Measurements from ENCODE around the gene COG2.

The COG2 gene

DNA sequence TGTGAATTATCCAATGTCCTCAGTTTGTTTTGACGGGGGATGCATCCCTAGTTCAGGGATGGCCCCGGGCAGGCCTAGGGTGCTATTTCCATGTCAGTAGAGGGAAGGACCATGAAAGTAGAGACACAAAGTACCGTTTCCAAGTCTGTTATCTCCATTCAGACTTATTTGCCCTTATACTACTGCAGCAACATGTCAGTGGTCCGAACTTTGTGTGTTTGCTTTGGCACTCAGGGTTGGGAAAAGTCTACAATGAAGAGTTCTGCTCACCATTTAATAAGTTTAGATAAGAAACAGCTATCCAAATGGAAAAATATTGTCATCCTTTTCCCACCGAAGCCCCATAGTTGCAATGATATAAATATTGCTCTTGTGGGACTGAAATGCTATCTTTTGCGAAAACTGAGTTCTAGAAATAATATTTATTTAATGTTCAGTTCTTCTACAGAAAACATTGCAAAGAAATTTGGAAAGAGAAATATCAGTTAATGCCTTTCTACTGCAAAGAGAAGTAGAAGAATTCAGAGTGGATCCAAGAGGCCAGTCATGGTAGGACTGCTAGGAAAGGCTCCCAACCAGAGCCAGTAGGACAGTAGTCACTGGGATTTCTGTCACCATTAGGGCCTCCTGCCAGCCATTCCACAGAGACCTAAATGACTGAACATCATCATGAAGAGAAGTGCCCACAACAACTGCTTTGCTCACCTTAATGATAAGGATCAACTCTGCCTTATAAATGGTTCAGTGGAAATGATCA lies 83.2 kb downstream of the COG2 start:
- no peak for DNase-seq

DNA sequence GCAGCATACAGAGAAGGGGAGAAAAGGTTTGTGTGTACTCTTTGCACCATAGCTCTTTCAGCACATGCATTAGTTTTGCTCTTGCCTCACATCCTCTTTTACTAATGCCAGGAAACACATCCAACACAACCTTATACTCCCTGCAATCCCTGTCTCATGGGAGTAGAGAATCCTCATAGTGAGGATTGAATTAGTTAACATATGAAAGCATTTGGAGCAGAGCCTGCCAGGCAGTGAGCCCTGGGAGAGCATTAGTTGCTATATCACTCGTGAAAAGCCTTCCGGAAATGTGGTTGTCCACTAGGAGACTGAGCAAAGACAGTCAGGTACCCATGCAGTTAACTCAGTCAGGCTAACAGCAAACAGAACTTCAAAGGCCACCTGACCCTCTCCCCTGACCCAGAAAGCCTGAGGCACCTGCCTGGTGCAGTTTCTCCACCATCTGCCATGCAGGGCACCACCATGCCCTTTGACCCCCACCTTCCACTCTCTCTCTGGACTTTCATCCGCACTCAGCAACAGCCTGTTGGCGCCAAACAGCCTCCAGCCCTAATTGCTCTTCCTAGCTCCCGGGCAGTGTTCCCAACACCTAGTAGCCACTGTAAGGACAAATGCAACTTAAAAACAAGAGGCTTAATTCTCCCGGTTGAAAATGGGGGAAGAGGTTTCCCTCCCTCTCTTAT lies 86.6 kb downstream of the COG2 start:
- DNase-seq, result no peak

DNA sequence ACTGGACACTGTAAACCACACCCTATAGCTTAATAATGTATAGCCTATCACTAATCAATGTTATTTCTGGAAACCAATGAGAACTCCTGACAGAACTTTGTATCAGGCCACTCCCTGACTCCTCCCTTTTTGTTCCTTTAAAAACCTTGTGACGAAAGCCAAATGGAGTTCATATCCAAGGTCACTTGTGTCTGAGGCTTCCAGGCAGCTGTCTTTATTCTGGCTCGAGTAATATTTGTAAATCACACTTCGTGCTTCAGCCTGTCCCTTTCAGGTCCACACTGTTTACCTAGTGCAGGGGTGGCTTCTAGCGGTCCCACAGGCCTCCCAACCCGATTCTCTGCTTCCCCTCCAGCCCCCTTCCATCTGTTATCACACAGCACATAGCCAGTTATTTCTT lies 88.7 kb downstream of the COG2 start:
- DNase-seq, result no peak

DNA sequence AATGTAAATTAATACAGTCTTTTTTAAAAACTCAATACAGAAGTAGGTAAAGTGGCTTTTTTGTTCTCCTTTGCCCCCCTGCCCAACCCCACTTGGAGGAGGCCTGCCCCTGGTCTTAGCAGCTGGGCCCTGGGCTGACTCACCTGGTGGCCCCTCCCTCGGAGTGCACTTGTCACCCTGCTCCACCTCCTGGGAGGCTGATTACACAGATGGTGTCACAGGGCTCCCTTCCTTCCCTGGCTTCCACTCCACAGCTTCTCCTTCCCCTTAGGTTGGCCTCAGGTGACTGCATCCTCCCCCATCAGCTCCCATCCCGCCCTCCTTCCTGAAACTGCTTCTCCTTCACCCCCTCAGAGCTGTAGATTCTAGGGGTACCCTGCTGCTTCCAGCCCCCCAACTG lies 93.2 kb downstream of the COG2 start:
- no peak for DNase-seq

DNA sequence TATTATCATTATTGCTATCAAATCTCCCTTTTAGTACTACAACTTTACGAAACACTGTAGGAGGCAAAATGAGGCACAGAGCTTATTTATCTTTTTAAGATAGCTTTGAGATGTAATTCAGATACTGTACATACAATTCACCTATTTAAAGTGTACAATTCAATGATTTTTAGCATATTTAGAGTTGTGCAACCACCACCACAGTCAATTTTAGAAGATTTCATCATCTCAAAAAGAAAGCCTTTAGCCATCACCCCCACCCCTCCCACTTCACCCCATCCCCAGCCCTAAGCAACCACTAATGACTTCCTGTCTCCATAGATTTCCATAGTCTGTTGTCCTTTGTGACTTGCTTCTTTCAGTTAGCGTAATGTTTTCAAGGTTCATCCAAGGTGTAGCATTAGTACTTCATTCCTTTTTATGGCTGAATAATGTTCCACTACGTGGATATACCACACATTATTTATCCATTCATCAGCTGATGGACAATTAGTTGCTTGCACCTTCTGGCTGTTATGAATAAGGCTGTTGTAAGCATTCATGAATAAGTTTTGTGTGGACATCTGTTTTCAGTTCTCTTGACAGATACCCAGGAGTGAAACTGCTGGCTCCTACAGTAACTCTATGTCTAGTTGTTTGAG lies 95.5 kb downstream of the COG2 start:
- DNase-seq, result no peak

DNA sequence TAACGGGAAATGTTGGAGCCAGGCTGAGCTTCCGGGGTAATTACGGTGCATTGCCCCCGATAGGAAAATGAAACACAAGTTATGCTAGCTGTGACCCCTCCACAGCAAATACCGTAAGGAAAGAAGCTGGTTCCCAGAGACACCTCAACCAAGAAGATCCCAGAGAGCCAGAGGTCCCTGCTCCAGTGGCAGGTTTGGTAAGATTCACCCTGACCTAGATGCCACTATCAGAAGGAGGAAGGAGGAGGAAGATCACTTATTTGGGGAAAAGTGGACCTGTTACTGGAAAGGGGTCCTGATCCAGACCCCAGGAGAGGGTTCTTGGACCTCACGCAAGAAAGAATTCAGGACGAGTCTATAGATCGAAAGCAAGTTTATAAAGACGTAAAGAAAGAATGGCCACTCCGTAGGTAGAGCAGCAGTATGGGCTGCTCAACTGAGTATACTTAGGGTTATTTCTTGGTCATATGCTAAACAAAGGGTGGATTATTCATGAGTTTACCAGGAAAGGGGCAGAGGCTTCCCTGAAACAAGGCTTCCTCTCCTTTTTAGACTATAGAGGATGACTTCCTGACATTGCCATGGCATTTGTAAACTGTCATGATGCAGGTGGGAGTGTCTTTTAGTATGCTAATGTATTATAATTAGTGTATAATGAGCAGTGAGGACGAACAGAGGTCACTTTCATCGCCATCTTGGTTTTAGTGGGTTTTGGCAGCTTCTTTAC lies 97.4 kb downstream of the COG2 start:
- no peak for DNase-seq

Measured in GOT3 (cell line).